HEK293 (cell line): ENCODE data around the gene TRAM2.

Source experiments
- BCL11B ChIP-seq: fragments of 450-650 bp; formaldehyde crosslinking; IDR thresholded peaks from 2 replicates; pipeline ENCODE4 v1.5.1; 2016; ENCODE audit warnings: low read depth, missing biosample characterization, missing genetic modification characterization
- GLIS1 ChIP-seq: fragments of 450-650 bp; formaldehyde crosslinking; IDR thresholded peaks from 2 replicates; pipeline ENCODE4 v1.5.1; 2016; ENCODE audit warnings: missing biosample characterization, missing genetic modification characterization
- HOXC10 ChIP-seq: sonication (generic); formaldehyde crosslinking; IDR thresholded peaks from 2 replicates; pipeline ENCODE4 v1.8.1; 2023; ENCODE audit warnings: mild to moderate bottlenecking, missing genetic modification reagents
- IKZF3 ChIP-seq: fragments of 450-650 bp; IDR thresholded peaks from 2 replicates; pipeline ENCODE4 v1.5.0; 2018; ENCODE audit warnings: missing biosample characterization, mild to moderate bottlenecking, missing genetic modification characterization, moderate library complexity
- SCRT2 ChIP-seq: fragments of 450-650 bp; formaldehyde crosslinking; IDR thresholded peaks from 2 replicates; pipeline ENCODE4 v1.5.1; 2016; ENCODE audit warnings: missing biosample characterization, missing genetic modification characterization
- SP7 ChIP-seq: fragments of 450-650 bp; formaldehyde crosslinking; IDR thresholded peaks from 2 replicates; pipeline ENCODE4 v1.5.1; 2016; ENCODE audit warnings: missing biosample characterization, missing genetic modification characterization
- WT1 ChIP-seq: fragments of 450-650 bp; formaldehyde crosslinking; IDR thresholded peaks from 2 replicates; pipeline ENCODE4 v1.5.1; 2016; ENCODE audit warnings: missing biosample characterization, missing genetic modification characterization
- YY1 ChIP-seq: fragments of 450-650 bp; formaldehyde crosslinking; IDR thresholded peaks from 2 replicates; pipeline ENCODE4 v1.5.1; 2018; ENCODE audit warnings: missing biosample characterization, missing genetic modification characterization
- YY2 ChIP-seq: fragments of 450-650 bp; formaldehyde crosslinking; IDR thresholded peaks from 2 replicates; pipeline ENCODE4 v1.5.1; 2016; ENCODE audit warnings: missing biosample characterization, missing genetic modification characterization
- ZBTB17 ChIP-seq: fragments of 450-650 bp; formaldehyde crosslinking; IDR thresholded peaks from 2 replicates; pipeline ENCODE4 v1.5.1; 2016; ENCODE audit warnings: missing biosample characterization, missing genetic modification characterization
- ZBTB20 ChIP-seq: fragments of 450-650 bp; formaldehyde crosslinking; IDR thresholded peaks from 2 replicates; pipeline ENCODE4 v1.5.1; 2016; ENCODE audit warnings: missing biosample characterization, missing genetic modification characterization
- ZEB2 ChIP-seq: fragments of 450-650 bp; formaldehyde crosslinking; IDR thresholded peaks from 2 replicates; pipeline ENCODE4 v1.5.1; 2016; ENCODE audit warnings: missing biosample characterization, missing genetic modification characterization
- ZFHX2 ChIP-seq: fragments of 450-650 bp; formaldehyde crosslinking; conservative IDR thresholded peaks from 2 replicates; pipeline ENCODE4 v1.5.1; 2016; ENCODE audit warnings: missing biosample characterization, missing genetic modification characterization
- ZFP3 ChIP-seq: fragments of 450-650 bp; formaldehyde crosslinking; IDR thresholded peaks from 2 replicates; pipeline ENCODE4 v1.5.1; 2016; ENCODE audit warnings: low read depth, missing biosample characterization, missing genetic modification characterization
- ZNF138 ChIP-seq: fragments of 450-650 bp; formaldehyde crosslinking; IDR thresholded peaks from 2 replicates; pipeline ENCODE4 v1.5.1; 2016; ENCODE audit warnings: missing biosample characterization, missing genetic modification characterization, borderline replicate concordance
- ZNF248 ChIP-seq: fragments of 450-650 bp; formaldehyde crosslinking; IDR thresholded peaks from 2 replicates; pipeline ENCODE4 v1.5.1; 2017; ENCODE audit warnings: missing biosample characterization, missing genetic modification characterization
- ZNF274 ChIP-seq, 2 experiments: fragments of 200-500 bp in 1 of 2; fragments of 450-650 bp in 1 of 2; sonication (Bioruptor generic) in 1 of 2; formaldehyde crosslinking in 1 of 2; IDR thresholded peaks; 2 replicates each; pipeline versions ENCODE4 v1.5.1 to v1.6.1; 2014 to 2016; ENCODE audit warnings: borderline replicate concordance in 1 of 2, inconsistent platforms in 1 of 2, low read length in 1 of 2, missing biosample characterization in 1 of 2, missing genetic modification characterization in 1 of 2
- ZNF311 ChIP-seq: fragments of 450-650 bp; formaldehyde crosslinking; IDR thresholded peaks from 2 replicates; pipeline ENCODE4 v1.5.1; 2017; ENCODE audit warnings: missing biosample characterization, missing genetic modification characterization, borderline replicate concordance
- ZNF394 ChIP-seq: fragments of 450-650 bp; formaldehyde crosslinking; IDR thresholded peaks from 2 replicates; pipeline ENCODE4 v1.5.1; 2016; ENCODE audit warnings: missing biosample characterization, missing genetic modification characterization, mild to moderate bottlenecking, moderate library complexity, borderline replicate concordance
- ZNF518A ChIP-seq: fragments of 450-650 bp; formaldehyde crosslinking; conservative IDR thresholded peaks from 2 replicates; pipeline ENCODE4 v1.5.1; 2016; ENCODE audit warnings: low read depth, missing biosample characterization, missing genetic modification characterization
- ZNF621 ChIP-seq: fragments of 450-650 bp; formaldehyde crosslinking; IDR thresholded peaks from 2 replicates; pipeline ENCODE4 v1.5.1; 2017; ENCODE audit warnings: missing biosample characterization, missing genetic modification characterization
- ZNF629 ChIP-seq: fragments of 450-650 bp; formaldehyde crosslinking; IDR thresholded peaks from 2 replicates; pipeline ENCODE4 v1.5.1; 2017; ENCODE audit warnings: missing biosample characterization, missing genetic modification characterization
- ZNF664 ChIP-seq: fragments of 450-650 bp; formaldehyde crosslinking; IDR thresholded peaks from 2 replicates; pipeline ENCODE4 v1.5.1; 2016; ENCODE audit warnings: missing biosample characterization, missing genetic modification characterization
- ZNF747 ChIP-seq: fragments of 450-650 bp; formaldehyde crosslinking; IDR thresholded peaks from 2 replicates; pipeline ENCODE4 v1.5.1; 2016; ENCODE audit warnings: missing biosample characterization, missing genetic modification characterization
- ZNF791 ChIP-seq: fragments of 450-650 bp; formaldehyde crosslinking; IDR thresholded peaks from 2 replicates; pipeline ENCODE4 v1.5.1; 2016; ENCODE audit warnings: missing biosample characterization, missing genetic modification characterization
- TF ChIP-seq, protein P1 (sequence below): fragments of 450-650 bp; formaldehyde crosslinking; IDR thresholded peaks from 2 replicates; pipeline ENCODE4 v1.5.1; 2016; ENCODE audit warnings: missing biosample characterization, missing genetic modification characterization
- TF ChIP-seq, protein P2 (sequence below): fragments of 450-650 bp; formaldehyde crosslinking; IDR thresholded peaks from 2 replicates; pipeline ENCODE4 v1.5.1; 2016; ENCODE audit warnings: missing biosample characterization, missing genetic modification characterization
- TF ChIP-seq, protein P3 (sequence below): fragments of 450-650 bp; formaldehyde crosslinking; IDR thresholded peaks from 2 replicates; pipeline ENCODE4 v1.5.1; 2016; ENCODE audit warnings: missing biosample characterization, missing genetic modification characterization, borderline replicate concordance
- TF ChIP-seq, protein P4 (sequence below): fragments of 450-650 bp; formaldehyde crosslinking; IDR thresholded peaks from 2 replicates; pipeline ENCODE4 v1.5.1; 2017; ENCODE audit warnings: missing biosample characterization, missing genetic modification characterization

TRAM2 gene

DNA sequence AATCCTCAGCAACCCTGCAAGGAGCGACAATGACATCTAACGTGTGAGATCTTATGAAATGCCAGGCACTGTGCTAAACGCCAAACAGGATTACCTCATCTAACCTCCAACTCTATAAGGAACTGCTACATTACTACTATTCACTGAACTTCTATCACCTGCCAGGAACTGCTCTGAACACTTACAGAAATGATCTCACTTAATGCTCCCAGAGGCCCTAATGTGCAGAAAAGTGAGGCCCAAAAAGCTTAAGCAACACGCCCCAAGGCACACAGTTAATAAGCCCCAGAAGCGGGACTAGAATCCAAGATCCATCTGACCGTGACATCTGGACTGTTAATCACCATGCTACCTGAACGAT is 28.5 kb downstream of the TRAM2 start (continued):
- peak; percentile 66 for TF ChIP-seq ZNF629
- TF ChIP-seq, protein P1, sequence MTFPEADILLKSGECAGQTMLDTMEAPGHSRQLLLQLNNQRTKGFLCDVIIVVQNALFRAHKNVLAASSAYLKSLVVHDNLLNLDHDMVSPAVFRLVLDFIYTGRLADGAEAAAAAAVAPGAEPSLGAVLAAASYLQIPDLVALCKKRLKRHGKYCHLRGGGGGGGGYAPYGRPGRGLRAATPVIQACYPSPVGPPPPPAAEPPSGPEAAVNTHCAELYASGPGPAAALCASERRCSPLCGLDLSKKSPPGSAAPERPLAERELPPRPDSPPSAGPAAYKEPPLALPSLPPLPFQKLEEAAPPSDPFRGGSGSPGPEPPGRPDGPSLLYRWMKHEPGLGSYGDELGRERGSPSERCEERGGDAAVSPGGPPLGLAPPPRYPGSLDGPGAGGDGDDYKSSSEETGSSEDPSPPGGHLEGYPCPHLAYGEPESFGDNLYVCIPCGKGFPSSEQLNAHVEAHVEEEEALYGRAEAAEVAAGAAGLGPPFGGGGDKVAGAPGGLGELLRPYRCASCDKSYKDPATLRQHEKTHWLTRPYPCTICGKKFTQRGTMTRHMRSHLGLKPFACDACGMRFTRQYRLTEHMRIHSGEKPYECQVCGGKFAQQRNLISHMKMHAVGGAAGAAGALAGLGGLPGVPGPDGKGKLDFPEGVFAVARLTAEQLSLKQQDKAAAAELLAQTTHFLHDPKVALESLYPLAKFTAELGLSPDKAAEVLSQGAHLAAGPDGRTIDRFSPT (tag by site-specific recombination) = no peak
- TF ChIP-seq, protein P2, sequence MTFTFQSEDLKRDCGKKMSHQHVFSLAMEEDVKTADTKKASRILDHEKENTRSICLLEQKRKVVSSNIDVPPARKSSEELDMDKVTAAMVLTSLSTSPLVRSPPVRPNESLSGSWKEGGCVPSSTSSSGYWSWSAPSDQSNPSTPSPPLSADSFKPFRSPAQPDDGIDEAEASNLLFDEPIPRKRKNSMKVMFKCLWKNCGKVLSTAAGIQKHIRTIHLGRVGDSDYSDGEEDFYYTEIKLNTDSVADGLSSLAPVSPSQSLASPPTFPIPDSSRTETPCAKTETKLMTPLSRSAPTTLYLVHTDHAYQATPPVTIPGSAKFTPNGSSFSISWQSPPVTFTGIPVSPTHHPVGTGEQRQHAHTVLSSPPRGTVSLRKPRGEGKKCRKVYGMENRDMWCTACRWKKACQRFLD (tag by site-specific recombination) = no peak
- TF ChIP-seq, protein P3, sequence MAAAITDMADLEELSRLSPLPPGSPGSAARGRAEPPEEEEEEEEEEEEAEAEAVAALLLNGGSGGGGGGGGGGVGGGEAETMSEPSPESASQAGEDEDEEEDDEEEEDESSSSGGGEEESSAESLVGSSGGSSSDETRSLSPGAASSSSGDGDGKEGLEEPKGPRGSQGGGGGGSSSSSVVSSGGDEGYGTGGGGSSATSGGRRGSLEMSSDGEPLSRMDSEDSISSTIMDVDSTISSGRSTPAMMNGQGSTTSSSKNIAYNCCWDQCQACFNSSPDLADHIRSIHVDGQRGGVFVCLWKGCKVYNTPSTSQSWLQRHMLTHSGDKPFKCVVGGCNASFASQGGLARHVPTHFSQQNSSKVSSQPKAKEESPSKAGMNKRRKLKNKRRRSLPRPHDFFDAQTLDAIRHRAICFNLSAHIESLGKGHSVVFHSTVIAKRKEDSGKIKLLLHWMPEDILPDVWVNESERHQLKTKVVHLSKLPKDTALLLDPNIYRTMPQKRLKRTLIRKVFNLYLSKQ (tag by site-specific recombination) = no peak
- 0 out of 2 replicates have a peak, but pooled peaks have one; percentile 21 for TF ChIP-seq SP7 (tag by site-specific recombination)
- TF ChIP-seq YY2 (tag by site-specific recombination) = no peak
- no peak for TF ChIP-seq ZNF791 (tag by site-specific recombination)
- no peak for TF ChIP-seq ZNF621
- TF ChIP-seq ZEB2 (tag by site-specific recombination) = 0 out of 2 replicates have a peak, but pooled peaks have one; percentile 20
- no peak for TF ChIP-seq ZFHX2 (tag by site-specific recombination)
- TF ChIP-seq ZNF274 (IDR thresholded peaks at IDR 0.05; ENCODE audit: low read length) = no peak
- no peak for TF ChIP-seq ZNF274 (tag by site-specific recombination; IDR thresholded peaks at IDR 0.05; ENCODE audit: borderline replicate concordance)
- TF ChIP-seq HOXC10 (CRISPR knock-in tag) = no peak
- no peak for TF ChIP-seq YY1
- no peak for TF ChIP-seq ZNF138 (tag by site-specific recombination)
- TF ChIP-seq ZNF394 (tag by site-specific recombination) = 0 out of 2 replicates have a peak, but pooled peaks have one; percentile 20
- no peak for TF ChIP-seq BCL11B (tag by site-specific recombination)
- peak; percentile 51; the same call in 1 of the 2 replicates for TF ChIP-seq ZBTB17 (tag by site-specific recombination)
- TF ChIP-seq, protein P4, sequence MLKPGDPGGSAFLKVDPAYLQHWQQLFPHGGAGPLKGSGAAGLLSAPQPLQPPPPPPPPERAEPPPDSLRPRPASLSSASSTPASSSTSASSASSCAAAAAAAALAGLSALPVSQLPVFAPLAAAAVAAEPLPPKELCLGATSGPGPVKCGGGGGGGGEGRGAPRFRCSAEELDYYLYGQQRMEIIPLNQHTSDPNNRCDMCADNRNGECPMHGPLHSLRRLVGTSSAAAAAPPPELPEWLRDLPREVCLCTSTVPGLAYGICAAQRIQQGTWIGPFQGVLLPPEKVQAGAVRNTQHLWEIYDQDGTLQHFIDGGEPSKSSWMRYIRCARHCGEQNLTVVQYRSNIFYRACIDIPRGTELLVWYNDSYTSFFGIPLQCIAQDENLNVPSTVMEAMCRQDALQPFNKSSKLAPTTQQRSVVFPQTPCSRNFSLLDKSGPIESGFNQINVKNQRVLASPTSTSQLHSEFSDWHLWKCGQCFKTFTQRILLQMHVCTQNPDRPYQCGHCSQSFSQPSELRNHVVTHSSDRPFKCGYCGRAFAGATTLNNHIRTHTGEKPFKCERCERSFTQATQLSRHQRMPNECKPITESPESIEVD (tag by site-specific recombination) = peak; percentile 34; the same call in 1 of the 2 replicates
- no peak for TF ChIP-seq IKZF3 (tag by site-specific recombination)
- TF ChIP-seq ZBTB20 (tag by site-specific recombination) = no peak
- TF ChIP-seq ZNF664 (tag by site-specific recombination) = peak; percentile 94
- no peak for TF ChIP-seq ZFP3 (tag by site-specific recombination)
- TF ChIP-seq ZNF518A = no peak
- no peak for TF ChIP-seq SCRT2 (tag by site-specific recombination)
- no peak for TF ChIP-seq WT1 (tag by site-specific recombination)
- TF ChIP-seq ZNF311 (tag by site-specific recombination) = no peak
- TF ChIP-seq ZNF747 (tag by site-specific recombination) = no peak
- TF ChIP-seq ZNF248 (tag by site-specific recombination) = no peak
- no peak for TF ChIP-seq GLIS1
